Measurements from ENCODE around the gene ASGR1. TPM values are rescaled to one million over a fixed set of nuclear protein-coding genes. Genes with fewer than 3 reads are reported as not detected.

Gene ASGR1
- total RNA-seq, 2 experiments from 2014 or later, result 1.1 to 1.2 TPM

DNA sequence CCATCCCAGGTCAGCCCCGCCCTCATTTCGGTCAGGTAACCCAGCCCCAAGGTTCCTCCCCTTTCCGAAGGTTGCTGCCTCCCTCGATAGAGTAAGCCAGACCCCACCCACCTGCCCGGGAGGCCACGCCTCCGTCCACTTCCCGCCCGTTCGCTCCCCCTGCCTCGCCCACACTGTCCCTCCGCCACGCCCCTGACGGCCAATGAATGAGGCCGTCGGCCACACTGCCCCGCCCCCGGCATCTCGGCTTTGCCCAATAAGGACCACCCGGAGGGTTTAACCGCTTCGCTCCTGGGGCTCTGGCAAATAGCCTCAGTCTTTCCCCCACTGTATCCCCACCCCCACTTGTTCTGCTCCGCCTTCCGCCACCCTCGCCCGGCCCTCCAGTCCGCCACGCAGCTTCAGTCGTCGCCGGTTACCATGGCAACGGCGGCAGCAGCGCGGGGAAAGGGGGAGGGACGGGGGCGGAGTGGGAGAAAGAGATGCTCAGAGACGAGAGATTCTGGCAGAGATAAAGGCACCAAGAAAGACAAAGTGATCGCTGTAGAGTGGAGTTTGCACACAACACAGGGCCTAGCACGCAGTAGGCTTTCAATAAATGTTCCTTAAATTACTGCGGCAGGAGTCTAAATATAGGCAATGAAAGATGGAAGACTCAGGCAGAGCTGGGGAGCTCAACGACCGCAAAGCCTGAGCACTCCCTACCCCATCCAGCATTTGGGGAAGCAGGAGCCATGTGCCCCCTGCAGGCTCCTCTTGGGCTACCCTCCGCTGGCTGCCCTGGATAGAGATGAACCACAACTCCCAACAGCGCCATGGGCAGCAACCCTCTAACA lies 35.3 kb upstream of the ASGR1 start:
- peaks cover 52% of the 10 kb centered on the region for H3K4me1 ChIP-seq (ENCODE audit: insufficient read depth, low read length, poor library complexity, severe bottlenecking)
- no peak overlapping the region for H2AFZ ChIP-seq (ENCODE audit: low read length)
- H4K20me1 ChIP-seq (ENCODE audit: insufficient read depth, low read length), result no peaks in the 10 kb centered on the region
- DNase-seq (ENCODE audit: low spot score), result peak; percentile 99
- H3K36me3 ChIP-seq (ENCODE audit: insufficient read depth, low read length), result no peaks in the 10 kb centered on the region
- H3K27ac ChIP-seq (ENCODE audit: low read depth, low read length, poor library complexity, severe bottlenecking), result peak overlapping the region; percentile 65
- intact Hi-C loops (cut with micrococcal nuclease; ENCODE audit: unreplicated experiment), result loop anchor here (1.0 to 2.0 kb wide), 2 partner anchors 24 to 93 kb away; partner anchors contain the start of genes EIF5A and PHF23
- H3K4me2 ChIP-seq (ENCODE audit: low read length), result peak overlapping the region; percentile 78
- H3K9me3 ChIP-seq (ENCODE audit: low read length), result no peaks in the 10 kb centered on the region
- H3K4me3 ChIP-seq (ENCODE audit: low read depth, low read length, poor library complexity, severe bottlenecking), result peak overlapping the region; percentile 75
- H3K9me2 ChIP-seq (ENCODE audit: insufficient read depth, low read length), result no peaks in the 10 kb centered on the region
- no peak for TF ChIP-seq EZH2phosphoT487 (IDR thresholded peaks at IDR 0.05; ENCODE audit: borderline replicate concordance, low read depth, low read length)
- TF ChIP-seq, protein P1, sequence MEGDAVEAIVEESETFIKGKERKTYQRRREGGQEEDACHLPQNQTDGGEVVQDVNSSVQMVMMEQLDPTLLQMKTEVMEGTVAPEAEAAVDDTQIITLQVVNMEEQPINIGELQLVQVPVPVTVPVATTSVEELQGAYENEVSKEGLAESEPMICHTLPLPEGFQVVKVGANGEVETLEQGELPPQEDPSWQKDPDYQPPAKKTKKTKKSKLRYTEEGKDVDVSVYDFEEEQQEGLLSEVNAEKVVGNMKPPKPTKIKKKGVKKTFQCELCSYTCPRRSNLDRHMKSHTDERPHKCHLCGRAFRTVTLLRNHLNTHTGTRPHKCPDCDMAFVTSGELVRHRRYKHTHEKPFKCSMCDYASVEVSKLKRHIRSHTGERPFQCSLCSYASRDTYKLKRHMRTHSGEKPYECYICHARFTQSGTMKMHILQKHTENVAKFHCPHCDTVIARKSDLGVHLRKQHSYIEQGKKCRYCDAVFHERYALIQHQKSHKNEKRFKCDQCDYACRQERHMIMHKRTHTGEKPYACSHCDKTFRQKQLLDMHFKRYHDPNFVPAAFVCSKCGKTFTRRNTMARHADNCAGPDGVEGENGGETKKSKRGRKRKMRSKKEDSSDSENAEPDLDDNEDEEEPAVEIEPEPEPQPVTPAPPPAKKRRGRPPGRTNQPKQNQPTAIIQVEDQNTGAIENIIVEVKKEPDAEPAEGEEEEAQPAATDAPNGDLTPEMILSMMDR (conservative IDR thresholded peaks at IDR 0.05; ENCODE audit: low read length), result peak; percentile 74
- peaks cover 30% of the 10 kb centered on the region for H3K79me2 ChIP-seq (ENCODE audit: insufficient read depth, low read depth, low read length)
- ChIA-PET POLR2A (interaction anchor here (0.7 kb wide), 1 partner anchor 175 kb away, joined by 3 read pairs; no protein-coding TSS in a partner anchor), CTCF (ENCODE audit: unreplicated experiment) (interaction anchor here (0.6 kb wide), 2 partner anchors 630 to 654 kb away, joined by 4 read pairs; no protein-coding TSS in a partner anchor)
- no TSS peak for BruUV-seq (replicated peaks)

DNA sequence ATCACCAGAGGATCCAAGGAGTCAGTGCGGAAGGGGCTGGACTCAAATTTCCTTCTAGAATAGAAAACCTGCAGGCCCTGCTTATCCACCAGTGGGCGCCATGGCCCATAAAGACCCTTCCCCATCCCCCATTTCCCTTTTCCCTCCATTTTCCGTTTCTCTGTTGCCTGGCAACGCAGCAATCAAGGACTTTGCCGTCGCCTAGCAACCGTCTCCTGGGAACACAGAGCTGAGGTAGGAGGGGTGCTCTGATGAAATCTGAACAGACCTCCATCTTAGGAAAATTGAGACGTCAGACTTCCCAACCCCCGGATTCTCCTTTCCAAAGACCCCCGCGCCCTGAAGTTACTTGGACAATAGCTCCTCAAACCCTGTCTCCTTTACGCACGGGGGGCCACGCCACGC lies 34.7 kb upstream of the ASGR1 start:
- peaks cover 30% of the 10 kb centered on the region for H3K79me2 ChIP-seq (ENCODE audit: insufficient read depth, low read depth, low read length)
- intact Hi-C loops (cut with micrococcal nuclease; ENCODE audit: unreplicated experiment), result loop anchor here (1.0 to 2.0 kb wide), 2 partner anchors 25 to 93 kb away; partner anchors contain the start of genes EIF5A and PHF23
- H2AFZ ChIP-seq (ENCODE audit: low read length), result no peak overlapping the region
- ChIA-PET CTCF (ENCODE audit: unreplicated experiment) (interaction anchor here (0.6 kb wide), 1 partner anchor 654 kb away, joined by 4 read pairs; no protein-coding TSS in a partner anchor), POLR2A (interaction anchor here (0.7 kb wide), 1 partner anchor 174 kb away, joined by 3 read pairs; no protein-coding TSS in a partner anchor)
- TF ChIP-seq, protein P1 (conservative IDR thresholded peaks at IDR 0.05; ENCODE audit: low read length), result peak; percentile 82
- TF ChIP-seq EZH2phosphoT487 (IDR thresholded peaks at IDR 0.05; ENCODE audit: borderline replicate concordance, low read depth, low read length), result no peak
- no peaks in the 10 kb centered on the region for H3K9me2 ChIP-seq (ENCODE audit: insufficient read depth, low read length)
- no peaks in the 10 kb centered on the region for H3K36me3 ChIP-seq (ENCODE audit: insufficient read depth, low read length)
- peak; percentile 86 for DNase-seq (ENCODE audit: low spot score)
- H3K4me1 ChIP-seq (ENCODE audit: insufficient read depth, low read length, poor library complexity, severe bottlenecking), result peaks cover 46% of the 10 kb centered on the region
- no peaks in the 10 kb centered on the region for H4K20me1 ChIP-seq (ENCODE audit: insufficient read depth, low read length)
- H3K9me3 ChIP-seq (ENCODE audit: low read length), result no peaks in the 10 kb centered on the region
- peak overlapping the region; percentile 51 for H3K27ac ChIP-seq (ENCODE audit: low read depth, low read length, poor library complexity, severe bottlenecking)
- H3K4me2 ChIP-seq (ENCODE audit: low read length), result peak overlapping the region; percentile 72
- H3K4me3 ChIP-seq (ENCODE audit: low read depth, low read length, poor library complexity, severe bottlenecking), result peak overlapping the region; percentile 75
- no TSS peak for BruUV-seq (replicated peaks)

Data from OCI-LY7 (cell line).